ENCODE results near the gene EVI5L.
A peak's percentile ranks its signal among the peaks of the same experiment; 100 is the strongest.
"Not testable (repeated sequence)": the region's sequence is repeated elsewhere in the genome, so short reads cannot be mapped to it uniquely, and the experiment has no call there.

EVI5L gene

DNA sequence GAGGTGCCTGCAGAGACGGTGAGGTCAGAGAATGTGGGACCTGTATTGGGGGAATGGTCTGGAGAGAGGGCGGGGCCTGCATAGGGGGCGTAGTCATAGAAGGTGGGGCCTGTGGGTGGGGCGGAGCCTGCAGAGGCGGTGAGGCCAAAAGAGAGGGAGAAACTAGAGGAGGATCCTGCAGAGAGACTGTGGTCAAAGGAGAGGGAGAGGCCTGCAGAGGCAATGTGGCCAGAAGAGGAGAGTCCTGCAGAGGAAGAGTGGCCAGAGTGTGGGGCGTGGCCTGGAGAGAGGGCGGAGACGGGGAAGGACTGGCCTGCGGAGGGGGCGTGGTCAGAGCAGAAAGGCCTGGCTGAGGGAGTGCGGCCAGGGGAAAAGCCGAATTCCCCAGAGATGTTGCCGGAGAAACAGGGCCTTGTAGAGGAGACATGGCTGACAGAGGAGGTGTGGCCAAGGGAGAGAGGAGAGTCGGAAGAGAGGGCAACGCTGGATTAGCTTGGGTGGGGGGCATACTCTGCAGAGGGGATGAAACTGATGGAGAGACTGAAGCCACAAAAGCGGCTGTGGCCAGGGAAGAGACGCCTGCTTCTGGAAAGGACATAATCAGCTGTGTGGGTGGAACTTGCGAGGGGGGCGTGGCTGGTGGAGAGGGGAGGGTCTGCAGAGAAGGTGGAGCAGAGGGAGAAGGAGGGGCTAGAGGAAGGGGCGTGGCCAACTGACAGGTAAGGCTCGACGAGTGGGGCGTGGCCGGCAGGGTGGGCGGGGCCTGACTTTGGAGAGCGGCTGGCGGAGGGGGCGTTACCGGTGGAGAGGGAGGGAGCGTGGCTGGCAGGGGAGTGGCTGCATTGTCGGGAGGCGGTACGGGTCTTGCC is 41.7 kb downstream of the EVI5L start:
- peak; percentile 76 to 87 for DNase-seq (ENCODE audit: low read depth in 2 of 2)

DNA sequence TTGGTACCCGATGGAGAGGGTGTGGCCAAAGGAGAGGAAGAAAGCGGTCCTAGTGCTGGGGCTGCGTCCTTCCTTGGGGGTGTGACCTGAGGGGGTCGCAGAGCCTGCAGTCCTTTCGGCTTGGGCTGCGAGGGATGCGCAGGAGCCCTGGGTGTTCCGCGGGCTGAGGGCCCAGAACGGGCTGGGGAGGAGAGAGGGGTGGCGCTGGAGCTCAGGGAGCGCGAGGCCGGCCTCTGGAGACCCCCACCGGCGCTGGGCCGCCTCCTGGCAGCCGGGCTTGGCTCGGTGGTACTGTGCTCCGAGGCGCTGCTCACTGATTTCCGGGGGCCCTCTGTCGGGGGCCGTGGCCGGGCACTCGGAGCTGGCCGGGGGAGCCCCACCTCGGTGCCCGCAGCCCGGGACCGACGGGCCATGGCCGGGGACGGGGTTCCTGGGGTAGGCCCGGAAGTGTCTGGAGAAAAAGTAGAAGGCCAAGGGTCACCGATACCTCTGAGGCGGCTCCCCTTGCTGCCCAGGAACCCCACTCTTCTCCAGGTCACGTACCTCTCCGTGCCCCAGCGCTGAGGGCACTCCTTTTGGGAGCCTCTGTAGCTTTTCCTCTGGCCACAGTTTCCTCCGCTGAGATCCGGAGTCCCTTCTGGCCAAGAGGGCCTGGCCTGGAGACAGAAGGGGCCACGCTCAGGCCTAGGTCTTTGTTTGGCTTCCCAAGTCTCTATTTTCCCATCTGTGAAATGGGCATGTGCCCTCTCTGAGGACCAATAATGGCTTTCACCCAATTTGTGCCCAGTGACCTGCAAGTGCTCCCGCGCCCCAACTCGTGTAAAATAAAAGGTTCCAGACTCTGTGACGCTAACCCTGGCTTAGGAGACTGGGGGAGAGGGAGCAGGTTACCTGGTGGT is 42.5 kb downstream of the EVI5L start:
- DNase-seq (ENCODE audit: low read depth in 2 of 2): no peak

DNA sequence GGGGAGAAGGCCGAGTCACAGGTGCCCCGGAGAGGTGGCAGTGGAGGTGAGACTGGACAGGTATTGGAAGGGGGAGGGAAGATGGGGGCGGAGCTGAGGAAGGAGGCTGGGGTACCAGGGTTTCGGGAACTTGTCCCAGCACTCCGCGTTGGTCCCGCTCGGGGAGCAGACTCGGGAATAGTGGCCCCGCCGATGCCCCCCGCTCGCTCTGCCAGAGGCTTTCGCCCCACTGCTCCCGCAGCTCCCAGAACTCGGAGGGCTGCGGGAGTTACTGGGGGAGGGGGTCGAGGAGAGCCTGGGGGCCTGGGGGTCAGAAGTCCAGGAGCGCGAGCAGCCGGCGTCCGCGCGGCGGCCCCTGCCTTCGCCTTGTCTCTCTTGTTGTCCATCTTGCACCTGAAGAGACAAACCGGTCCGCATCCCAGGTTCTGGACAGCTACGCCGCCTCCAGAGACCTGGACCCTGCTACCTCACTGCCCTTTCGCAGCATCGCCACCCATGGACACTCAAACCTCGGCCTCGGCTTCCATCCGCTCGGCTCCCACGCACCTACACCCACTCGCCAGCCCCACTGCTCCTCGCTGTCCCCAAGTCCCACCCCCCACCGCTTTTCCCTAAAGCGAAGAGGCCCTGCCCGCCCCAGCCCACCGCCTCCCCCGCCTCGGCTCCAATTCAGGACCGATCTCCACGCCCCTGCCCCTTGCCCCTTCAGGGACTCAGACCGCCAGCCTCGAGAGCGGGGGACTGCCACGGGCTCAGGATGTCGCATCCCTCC is 43.5 kb downstream of the EVI5L start:
- DNase-seq (ENCODE audit: low read depth in 2 of 2): no peak

DNA sequence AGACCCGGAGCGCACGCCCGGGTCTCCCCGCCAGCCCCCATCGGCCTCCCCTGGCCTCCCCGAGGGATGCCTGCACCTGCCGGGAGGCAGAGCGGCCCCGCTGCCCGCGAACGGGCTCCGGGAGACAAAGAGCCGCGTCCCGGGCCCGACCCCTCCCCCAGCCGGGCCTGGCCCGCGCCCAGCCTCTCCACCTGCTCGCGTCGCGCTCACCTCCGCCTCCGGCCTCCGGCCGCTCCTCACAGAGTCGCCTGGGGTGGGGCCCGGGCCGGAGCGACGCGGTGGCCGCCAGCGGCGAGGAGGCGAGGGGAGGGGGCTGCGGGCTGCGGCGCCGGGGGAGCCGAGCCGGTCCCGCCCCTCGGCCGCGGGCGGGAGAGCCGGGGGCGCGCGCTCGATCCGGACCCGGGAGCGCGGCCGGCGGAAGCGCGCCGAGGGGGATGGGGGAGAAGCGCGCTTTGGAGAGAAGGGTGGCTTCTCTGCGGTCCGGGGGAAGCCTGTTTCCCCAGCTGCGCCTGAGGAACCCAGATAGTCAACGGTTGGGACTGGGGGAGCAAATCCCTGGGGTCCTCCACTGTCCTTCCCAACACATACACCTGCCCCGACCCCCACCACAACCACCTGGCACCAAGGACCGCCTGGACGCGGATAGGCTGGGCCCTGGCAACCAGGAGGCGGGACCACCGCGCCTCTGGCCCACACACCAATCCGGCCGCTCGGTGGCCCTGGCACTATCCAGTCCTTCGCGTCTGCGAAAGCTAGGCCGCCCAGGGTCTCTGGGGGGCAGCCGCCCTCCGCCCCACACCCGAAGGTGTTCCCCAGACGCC is 44.3 kb downstream of the EVI5L start, which contains the start of gene PRR36:
PRR36 (minus strand) TSS at position 315 of the 821 bp plus-strand sequence. CDS start 701 bp downstream, outside the sequence.
- no peak for DNase-seq (ENCODE audit: low read depth in 2 of 2)

DNA sequence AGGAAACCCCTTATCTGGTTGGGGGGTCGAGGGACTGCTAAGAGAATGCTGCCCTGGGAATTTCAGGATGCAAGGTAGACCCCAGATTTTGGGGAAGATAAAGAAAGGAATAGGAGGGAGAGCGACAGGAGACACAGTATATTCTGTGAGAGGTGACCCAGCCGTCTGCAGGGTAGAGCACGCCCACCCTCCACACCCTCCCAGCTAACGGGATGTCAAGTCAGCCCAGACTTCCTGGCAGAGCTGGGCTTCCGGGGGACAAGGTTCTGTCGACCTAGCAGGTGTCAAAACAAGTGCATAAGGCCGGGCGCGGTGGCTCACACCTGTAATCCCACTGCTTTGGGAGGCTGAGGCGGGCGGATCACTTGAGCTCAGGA is 44.9 kb downstream of the EVI5L start:
- no peak for DNase-seq (ENCODE audit: low read depth in 2 of 2)

DNA sequence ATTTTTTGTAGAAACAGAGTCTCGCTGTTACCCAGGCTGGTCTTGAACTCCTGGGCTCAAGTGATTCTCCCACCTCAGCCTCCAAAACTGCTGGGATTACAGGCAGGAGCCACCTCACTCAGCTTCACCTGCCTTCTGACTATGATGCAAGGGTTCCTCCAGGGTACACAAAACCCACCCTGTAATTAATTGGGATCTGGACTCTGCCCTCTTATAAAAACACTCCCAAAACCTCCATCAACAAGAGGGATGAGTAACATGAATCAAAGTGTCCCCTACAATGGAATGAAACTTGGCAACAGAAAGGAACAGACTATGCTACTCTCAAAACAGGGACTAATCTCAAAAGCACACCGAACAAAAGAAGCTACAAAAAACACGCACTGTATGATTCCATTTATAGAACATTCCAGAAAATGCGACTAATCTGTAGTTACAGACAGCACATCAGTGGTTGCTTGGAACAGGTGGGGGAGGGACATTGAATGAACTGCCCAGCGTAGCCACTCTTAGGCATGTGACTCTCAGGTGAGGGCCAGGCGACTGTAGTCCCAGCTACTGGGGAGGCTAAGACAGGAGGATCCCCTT is 47.3 kb downstream of the EVI5L start:
- DNase-seq (ENCODE audit: low read depth in 2 of 2): no peak

DNA sequence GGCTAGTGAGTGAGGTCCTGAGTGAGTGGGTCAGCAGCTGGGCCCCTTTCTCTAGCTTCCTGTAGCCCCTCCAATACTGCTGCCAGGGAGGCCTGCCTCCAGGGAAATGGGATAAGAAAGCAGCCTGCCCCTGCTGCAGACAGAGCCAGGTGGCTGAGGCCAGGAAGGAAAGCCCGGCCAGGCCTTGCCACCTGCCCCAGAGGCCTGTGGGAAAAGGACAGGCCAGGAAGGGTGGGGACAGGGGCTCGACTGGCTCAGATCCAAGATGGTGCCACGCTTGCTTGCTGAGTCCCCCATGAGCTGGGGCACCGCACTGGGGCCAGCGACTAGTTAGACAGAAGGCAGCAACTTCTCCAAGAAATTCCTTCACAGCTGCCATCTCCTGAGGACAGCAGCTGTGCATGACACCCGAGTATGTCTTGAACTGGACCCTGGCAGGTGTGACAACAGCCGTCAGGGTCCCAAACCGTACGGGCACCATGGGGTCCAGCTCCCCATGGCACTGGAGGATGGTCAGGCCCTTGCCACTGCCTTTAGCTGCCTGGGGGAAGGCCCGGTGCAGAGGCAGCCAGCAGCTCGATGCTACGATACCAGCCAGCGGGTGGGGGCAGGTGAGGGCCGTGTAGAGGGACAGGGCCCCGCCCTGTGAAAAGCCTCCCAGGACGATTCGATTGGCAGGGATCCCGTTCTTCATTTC is 49.2 kb downstream of the EVI5L start:
- no peak for DNase-seq (ENCODE audit: low read depth in 2 of 2)

DNA sequence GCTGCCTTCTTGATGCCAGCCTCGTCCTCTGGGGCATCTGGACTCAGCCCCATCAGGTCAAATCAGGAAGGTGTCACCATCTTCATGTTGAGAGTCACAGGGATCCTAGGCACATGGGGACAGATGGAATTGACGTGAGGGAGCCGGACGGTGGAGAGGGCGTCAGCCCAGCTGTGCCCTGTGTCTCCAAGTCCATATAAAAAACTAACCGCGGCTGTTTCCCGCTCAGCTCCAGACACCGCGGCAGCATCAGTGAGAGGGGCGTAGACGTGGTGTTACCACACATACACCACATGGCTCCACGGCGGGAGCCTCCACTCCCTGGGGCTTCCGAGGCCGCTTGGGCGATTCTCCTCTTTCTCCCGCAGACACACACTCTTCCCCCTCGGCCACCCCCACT is 49.8 kb downstream of the EVI5L start:
- no peak for DNase-seq (ENCODE audit: low read depth in 2 of 2)

DNA sequence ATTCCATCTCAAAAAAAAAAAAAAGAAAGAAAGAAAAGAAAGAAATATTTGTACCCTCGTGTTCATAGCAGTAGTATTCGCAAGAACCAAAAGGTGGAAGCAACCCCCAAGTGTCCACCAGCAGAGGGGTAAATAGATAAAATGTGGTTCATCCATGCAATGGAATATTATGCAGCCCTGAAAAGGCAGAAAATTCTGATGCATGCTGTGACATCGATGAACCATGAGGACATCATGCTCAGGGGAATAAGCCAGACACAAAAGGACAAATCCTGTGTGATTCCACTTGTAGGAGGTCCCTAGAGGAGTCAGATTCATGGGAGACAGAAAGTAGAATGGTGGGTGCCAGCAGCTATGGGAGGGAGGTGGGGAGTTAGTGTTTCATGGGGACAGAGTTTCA is 51.9 kb downstream of the EVI5L start:
- no peak for DNase-seq (ENCODE audit: low read depth in 2 of 2)

DNA sequence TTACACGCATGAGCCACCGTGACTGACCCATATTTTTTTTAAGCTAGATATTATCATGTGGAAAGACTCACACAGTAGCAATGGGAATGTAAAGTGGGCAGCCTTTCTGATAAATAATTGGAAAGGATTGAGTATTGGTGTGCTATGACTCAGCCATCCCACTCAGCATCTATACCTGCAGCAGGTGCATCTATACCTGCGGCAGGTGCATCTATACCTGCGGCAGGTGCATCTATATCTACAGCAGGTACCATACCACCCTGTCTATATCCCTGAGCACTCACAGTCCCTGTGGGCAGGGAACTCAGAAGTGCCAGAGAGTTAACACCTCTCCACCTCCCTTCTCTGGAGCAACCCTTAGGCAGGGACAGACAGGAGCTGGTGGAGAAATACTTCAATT is 53.1 kb downstream of the EVI5L start:
- no peak for DNase-seq (ENCODE audit: low read depth in 2 of 2)

DNA sequence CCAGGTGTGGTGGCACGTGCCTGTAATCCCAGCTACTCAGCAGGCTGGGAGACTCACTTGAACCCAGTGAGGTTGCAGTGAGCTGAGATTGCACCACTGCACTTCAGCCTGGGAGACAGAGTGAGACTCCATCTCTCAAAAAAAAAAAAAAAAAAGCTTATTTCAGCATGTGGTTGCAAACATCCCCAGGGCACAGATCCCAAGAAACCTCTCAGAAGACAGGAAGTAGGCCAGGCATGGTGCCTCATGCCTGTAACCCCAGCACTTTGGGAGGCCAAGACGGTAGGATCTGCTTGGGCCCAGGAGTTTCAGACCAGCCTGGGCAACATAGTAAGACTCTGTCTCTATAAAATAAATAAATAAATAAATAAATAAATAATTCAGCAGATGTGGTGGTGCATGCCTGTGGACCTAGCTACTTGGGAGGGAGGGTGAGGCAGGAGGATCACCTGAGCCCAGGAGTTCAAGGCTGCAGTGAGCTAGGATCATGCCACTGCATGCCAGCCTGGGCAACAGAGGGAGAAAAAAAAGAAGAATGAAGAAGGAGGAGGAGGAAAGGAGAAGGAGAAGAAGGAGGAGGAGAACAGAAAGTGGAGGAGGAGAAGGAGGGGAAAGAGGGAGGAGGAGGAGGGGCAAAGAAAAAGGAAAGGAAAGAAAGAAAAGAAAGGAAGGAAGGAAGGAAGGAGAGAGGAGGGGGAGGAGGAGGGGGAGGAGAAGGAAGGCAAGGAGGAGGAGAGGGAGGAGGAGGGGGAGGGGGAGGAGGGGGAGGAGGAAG is 54.0 kb downstream of the EVI5L start:
- DNase-seq (ENCODE audit: low read depth in 2 of 2): no peak

DNA sequence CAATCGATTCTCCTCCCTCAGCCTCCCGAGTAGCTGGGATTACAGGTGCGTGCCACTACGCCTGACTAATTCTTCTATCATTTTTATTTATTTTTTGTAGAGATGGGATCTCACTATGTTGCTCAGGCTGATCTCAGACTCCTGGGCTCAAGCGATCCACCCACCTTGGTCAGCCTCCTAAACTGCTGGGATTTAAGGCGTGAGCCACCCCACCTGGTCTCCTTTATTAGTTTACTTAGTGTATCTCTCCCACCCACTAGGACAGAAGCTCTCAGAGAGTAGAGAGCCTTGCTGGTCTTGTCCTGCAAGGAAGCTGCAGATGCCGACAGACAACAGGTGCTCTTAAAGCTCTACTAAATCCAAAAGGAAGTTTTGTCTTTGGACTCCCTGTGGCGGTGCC is 55.8 kb downstream of the EVI5L start:
- no peak for DNase-seq (ENCODE audit: low read depth in 2 of 2)

DNA sequence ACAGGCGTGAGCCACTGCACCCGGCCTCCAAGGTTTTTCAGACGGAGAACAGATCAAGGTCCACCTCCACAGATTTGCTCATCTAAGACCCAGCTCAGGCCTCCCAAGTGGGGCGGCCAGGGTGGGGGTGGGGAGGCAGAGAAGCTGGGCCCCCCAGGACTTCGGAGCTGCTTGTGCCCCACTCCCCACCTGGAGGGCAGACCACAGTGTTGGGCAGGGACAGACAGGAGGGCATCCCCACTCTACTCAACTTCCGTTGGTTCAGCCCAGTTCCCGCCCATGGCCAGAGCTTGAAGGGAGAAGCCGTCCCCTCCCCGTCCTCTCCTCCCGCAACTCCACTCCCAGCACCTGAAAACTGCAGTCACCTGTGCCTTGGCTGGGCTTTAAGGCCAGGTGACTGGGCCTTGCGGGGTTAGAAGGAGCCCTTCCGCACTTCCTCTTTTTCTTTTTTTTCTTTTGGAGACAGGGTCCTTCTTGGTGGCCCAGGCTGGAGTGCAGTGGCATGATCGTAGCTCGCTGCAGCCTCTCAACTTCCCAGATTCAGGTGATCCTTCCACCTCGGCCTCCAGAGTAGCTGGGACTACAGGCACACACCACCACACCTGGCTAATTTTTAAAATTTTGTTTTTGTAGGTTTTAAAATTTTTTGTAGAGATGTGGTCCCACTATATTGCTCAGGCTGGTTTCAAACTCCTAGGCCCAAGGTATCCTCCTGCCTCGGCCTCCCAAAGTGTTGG is 57.6 kb downstream of the EVI5L start:
- no peak for DNase-seq (ENCODE audit: low read depth in 2 of 2)

DNA sequence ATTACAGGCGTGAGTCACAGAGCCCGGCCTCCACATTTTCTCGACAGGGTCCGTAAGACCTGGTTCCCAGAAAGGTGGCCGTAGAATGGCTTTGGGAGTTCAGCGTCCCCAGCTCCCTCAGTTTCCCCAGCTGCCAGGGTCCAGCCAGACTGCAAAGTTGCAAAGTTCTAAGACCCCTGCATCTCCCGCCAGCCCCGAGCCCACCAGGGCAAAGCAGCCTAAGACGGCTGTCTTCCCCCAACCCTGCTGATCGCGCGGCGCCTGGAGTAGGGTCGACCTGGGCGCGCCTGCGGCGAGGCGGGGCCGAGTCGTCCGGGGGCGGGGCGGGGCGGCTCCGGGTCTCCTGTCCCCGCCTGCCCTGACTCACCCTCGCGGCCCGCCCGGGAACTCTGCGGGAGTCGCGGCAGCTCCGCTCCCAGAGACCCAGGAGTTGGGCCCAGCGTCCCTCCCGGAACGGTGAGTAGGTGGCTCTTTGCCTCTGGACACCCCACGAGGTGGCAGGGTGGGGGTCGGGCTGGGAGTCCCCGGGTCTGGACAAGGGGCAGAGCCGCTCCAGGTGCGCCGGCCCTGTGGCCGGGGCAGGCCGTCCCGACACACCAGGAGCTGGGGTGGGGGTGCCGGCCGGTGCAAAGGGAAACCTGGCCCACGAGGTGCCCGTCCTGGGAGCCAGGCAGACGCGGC is 58.3 kb downstream of the EVI5L start, which contains the start of gene LRRC8E:
LRRC8E (plus strand) TSS at position 366 of the 681 bp plus-strand sequence. CDS start 7,094 bp downstream, outside the sequence.
- DNase-seq (ENCODE audit: low read depth in 2 of 2): peak in 1 of 2 donors; percentile 50

DNA sequence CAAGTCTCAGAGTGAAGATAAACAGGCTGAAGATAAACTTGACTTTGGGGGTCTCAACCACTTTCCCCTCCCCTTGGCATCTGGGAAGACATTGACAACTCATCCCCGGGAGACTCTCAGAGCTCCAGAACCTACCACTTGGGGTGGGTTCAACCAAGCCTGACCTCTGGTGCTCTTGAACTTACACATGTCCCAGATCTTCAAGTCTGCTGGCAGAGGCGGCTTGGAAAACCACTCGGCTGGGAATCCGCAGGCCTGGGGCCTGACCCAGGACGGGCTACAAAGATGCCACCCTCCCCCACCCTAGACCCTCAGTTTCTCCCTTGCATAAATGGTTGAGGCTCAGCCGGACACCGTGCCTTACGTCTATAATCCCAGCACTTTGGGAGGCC is 58.8 kb downstream of the EVI5L start:
- no peak for DNase-seq (ENCODE audit: low read depth in 2 of 2)

DNA sequence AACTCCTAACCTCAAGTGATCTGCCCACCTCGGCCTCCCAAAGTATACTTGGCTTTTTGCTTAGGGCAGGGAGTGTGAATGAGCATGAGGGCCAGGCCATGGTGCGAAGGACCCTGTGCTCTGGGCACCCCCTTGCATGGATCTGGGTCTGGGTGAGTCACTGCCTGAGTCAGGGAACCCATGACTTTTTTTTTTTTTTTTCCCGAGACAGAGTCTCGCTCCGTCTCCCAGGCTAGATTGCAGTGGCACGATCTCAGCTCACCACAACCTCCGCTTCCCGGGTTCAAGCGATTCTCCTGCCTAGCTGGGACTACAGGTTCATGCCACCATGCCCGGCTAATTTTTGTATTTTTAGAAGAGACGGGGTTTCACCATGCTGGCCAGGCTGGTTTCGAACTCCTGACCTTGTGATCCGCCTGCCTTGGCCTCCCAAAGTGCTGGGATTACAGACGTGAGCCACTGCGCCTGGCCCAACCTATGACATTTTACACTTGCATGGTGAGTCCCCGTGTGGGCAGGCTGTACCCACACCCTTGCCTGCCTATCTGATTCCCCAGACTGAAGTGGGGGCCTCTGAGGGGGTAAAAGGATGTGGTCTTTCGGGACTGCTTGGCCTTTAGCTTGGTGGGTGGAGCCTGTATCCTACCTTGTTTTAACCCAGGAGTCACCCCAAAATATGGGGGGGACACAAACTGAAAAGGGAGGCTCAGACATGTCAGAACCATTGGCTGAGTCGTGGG is 63.5 kb downstream of the EVI5L start:
- not testable (repeated sequence) for DNase-seq (ENCODE audit: low read depth in 2 of 2)

All from stimulated activated CD8-positive, alpha-beta memory T cell treated with anti-CD3 and anti-CD28 coated beads, Interleukin-2, amount 100 ng/mL, for 48 hours (primary cell).